Glutamatergic neuron (in vitro differentiated cells): ENCODE results near the gene PIH1D1. TPM values are rescaled to one million over a fixed set of nuclear protein-coding genes. Genes with fewer than 3 reads are reported as not detected.

Source experiments
- DNase-seq: peaks from one replicate; pipeline ENCODE4 v3.0.0; 2022
- H3K27ac Mint-ChIP-seq: one replicate; pipeline ENCODE4 v1.8.0; 2020; ENCODE audit warnings: mild to moderate bottlenecking, mixed read lengths, inconsistent platforms; ENCODE audit not compliant: unreplicated experiment
- H3K27me3 Mint-ChIP-seq: one replicate; pipeline ENCODE4 v1.8.0; 2020; ENCODE audit warnings: mild to moderate bottlenecking, moderate library complexity, mixed read lengths, inconsistent platforms; ENCODE audit not compliant: unreplicated experiment
- H3K36me3 Mint-ChIP-seq: one replicate; pipeline ENCODE4 v1.8.0; 2020; ENCODE audit warnings: mild to moderate bottlenecking, mixed read lengths, inconsistent platforms; ENCODE audit not compliant: unreplicated experiment
- H3K4me1 Mint-ChIP-seq: one replicate; pipeline ENCODE4 v1.8.0; 2020; ENCODE audit warnings: mild to moderate bottlenecking, low read depth, mixed read lengths, inconsistent platforms; ENCODE audit not compliant: unreplicated experiment
- H3K4me3 Mint-ChIP-seq: one replicate; pipeline ENCODE4 v1.8.0; 2020; ENCODE audit warnings: mild to moderate bottlenecking, mixed read lengths, inconsistent platforms; ENCODE audit not compliant: unreplicated experiment
- H3K9me3 Mint-ChIP-seq: one replicate; pipeline ENCODE4 v1.8.0; 2020; ENCODE audit warnings: mild to moderate bottlenecking, moderate library complexity, mixed read lengths, inconsistent platforms; ENCODE audit not compliant: unreplicated experiment
- CTCF ChIP-seq: fragments of 200-600 bp; sonication (generic); IDR thresholded peaks from one replicate; pipeline ENCODE4 v1.5.0; 2021; ENCODE audit not compliant: partially characterized antibody, unreplicated experiment
- total RNA-seq: library from RNA; stranded (reverse); fragmentation: NEBNext Ultra II Directional; extraction: Animal tissue kit (Norgen Biotek cat#: 25700); gene quantifications from one replicate; pipeline ENCODE4 v1.2.1, GENCODE V29; 2021; ENCODE audit not compliant: unreplicated experiment

Gene PIH1D1
- total RNA-seq, 1 donor from 2014 or later: 104 TPM

- Mint-ChIP-seq H3K4me3 (peak overlapping the region; percentile 91), H3K4me1 (peaks cover 4% of the 10 kb centered on the region), H3K9me3 (peaks cover 21% of the 10 kb centered on the region), H3K36me3 (peaks cover 5% of the 10 kb centered on the region), H3K27ac (peak overlapping the region; percentile 87), H3K27me3 (peaks cover 15% of the 10 kb centered on the region)
- no peak for TF ChIP-seq CTCF
- no peak for DNase-seq
These were observed 36.6 kb upstream of the PIH1D1 start for GRCh38 chr19:49488046-49488862.

- H3K36me3 Mint-ChIP-seq: no peaks in the 10 kb centered on the region
- peaks cover 13% of the 10 kb centered on the region for H3K27me3 Mint-ChIP-seq
- peak within 1 kb of the TSS; percentile 91 for H3K4me3 Mint-ChIP-seq
- H3K4me1 Mint-ChIP-seq: peaks cover 4% of the 10 kb centered on the region
- peak; percentile 100 for DNase-seq
- H3K9me3 Mint-ChIP-seq: peaks cover 21% of the 10 kb centered on the region
- TF ChIP-seq CTCF: no peak
- peak within 1 kb of the TSS; percentile 87 for H3K27ac Mint-ChIP-seq
These were observed 35.8 kb upstream of the PIH1D1 start, which contains the start of gene RPL13A for GRCh38 chr19:49487277-49488045. RPL13A (plus strand) TSS chr19:49487608; CDS start chr19:49487630, 22 bp downstream.

GRCh38 chr19:49486710-49487276, 35.2 kb upstream of the PIH1D1 start:
- peaks cover 4% of the 10 kb centered on the region for H3K4me1 Mint-ChIP-seq
- H3K27ac Mint-ChIP-seq: no peak overlapping the region
- H3K4me3 Mint-ChIP-seq: peak overlapping the region; percentile 25
- TF ChIP-seq CTCF: no peak
- H3K27me3 Mint-ChIP-seq: peaks cover 13% of the 10 kb centered on the region
- H3K36me3 Mint-ChIP-seq: no peaks in the 10 kb centered on the region
- no peak for DNase-seq
- H3K9me3 Mint-ChIP-seq: peaks cover 21% of the 10 kb centered on the region

GRCh38 chr19:49486232-49486631, 34.6 kb upstream of the PIH1D1 start:
- TF ChIP-seq CTCF: no peak
- Mint-ChIP-seq H3K4me1 (peaks cover 4% of the 10 kb centered on the region), H3K9me3 (peaks cover 21% of the 10 kb centered on the region), H3K27ac (peak overlapping the region; percentile 64), H3K36me3 (no peaks in the 10 kb centered on the region), H3K27me3 (peaks cover 13% of the 10 kb centered on the region), H3K4me3 (peak overlapping the region; percentile 25)
- DNase-seq: no peak
